ENCODE data around the gene ARL17A.
"Not testable (repeated sequence)": the region's sequence is repeated elsewhere in the genome, so short reads cannot be mapped to it uniquely, and the experiment has no call there.

Gene ARL17A

DNA sequence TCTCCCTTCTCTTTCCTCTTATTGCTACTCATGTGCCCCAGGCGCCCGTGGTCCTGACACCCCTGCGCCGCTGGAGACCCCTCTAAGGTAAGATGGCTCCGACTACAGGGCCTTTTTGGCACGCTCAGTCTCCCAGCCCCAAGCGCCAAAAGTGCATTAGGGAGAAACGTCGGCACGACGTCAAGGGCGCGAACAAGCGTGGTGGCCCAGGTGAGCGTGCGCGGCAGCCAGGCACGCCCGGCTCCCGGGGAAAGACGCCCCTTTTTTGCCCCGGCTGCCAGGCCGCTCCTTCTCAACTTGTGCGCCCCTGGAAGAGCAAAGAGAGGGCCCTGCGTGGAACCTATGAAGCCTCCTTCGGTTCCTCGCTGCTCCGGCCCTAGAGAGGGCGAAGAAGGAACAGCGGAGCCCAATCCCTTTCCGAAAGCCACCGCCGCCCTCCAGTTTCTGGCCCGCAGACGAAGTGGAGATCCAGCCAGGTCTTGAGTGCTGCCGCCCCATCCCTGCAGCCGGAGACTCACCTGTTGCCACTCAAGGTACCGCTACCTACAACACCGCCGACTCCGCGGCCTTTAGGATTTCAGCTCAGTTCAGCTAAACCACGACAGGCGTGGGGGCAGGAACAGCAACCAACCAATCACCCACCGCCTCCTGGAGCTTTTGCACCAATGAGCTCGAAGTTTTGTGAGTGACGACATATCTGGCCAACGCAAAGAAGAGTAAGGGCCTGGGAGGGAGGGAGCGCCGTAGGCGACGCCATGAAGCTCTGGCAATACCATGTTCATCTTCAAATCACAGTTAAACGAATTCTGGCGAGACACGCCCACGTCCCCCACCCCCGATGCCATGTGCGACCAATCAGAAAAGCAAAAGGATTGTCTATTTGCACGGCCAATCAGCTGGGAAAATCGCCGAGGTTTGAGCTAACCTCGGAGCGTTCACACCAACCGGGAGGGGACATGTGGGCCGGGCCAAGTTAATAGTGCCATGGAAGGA lies at the start of gene ARL17A:
Gene ARL17A (minus strand): TSS at position 609 of the 993 bp plus-strand sequence. CDS start 3,369 bp downstream, outside the sequence.
- DNase-seq, result not testable (repeated sequence)

- DNase-seq, result not testable (repeated sequence)
Observed at GRCh38 chr17:46628753-46629436, 49.4 kb upstream of the ARL17A start.

DNA sequence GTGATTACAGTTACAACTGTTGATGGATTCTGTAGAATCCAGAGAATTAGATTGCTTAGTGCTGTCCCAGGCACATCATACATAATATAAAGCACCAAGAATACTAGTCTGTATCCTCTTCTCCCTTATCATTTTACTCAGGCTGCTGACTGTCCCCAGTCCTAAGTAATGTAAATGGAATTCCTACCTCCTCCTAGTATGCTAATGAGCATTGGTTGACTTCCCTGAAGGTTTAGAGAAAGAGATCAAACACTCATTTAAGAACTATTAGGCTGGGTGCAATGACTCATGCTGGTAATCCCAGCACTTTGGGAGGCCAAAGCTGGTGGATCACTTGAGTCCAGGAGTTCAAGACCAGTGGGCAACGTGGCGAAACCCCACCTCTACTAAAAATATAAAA lies 48.0 kb upstream of the ARL17A start:
- DNase-seq, result not testable (repeated sequence)

DNA sequence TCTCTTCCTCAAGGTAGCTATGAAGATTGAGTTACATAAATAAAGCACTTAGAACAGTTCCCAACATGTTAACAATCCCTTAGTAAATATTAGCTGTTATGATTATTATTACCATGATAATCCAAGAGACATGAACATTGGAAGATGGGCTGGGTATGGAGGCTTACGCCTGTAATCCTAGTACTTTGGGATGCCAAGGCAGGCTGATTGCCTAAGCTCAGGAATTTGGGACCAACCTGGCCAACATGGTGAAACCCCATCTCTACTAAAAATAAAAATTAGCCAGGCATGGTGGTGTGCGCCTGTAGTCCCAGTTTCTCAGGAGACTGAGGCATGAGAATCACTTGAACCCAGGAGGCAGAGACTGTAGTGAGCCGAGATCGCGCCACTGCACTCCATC lies 45.2 kb upstream of the ARL17A start:
- DNase-seq, result not testable (repeated sequence)

GRCh38 chr17:46623790-46624189 lies 44.3 kb upstream of the ARL17A start:
- not testable (repeated sequence) for DNase-seq

- not testable (repeated sequence) for DNase-seq
Observed at GRCh38 chr17:46618975-46619374, 39.5 kb upstream of the ARL17A start.

DNA sequence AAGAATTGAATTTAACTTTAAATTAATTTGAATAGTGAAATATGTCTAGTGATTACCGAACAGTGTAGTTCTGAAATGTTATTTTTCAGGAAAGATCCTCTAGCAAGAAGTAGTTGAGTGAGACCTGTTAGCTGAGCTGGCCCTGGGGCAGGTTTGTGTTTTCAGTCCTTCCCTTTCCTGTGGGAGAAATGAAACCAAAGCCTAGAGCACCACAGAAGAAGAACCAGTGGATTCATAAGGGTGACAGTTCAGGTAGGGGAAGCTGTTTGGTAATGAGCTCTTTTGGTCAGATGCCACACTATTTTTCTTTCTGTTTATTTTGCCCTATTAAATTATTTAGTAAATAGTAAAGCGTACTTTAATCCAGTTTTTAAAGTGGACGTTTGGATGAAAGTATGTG lies 37.6 kb upstream of the ARL17A start:
- DNase-seq, result not testable (repeated sequence)

DNA sequence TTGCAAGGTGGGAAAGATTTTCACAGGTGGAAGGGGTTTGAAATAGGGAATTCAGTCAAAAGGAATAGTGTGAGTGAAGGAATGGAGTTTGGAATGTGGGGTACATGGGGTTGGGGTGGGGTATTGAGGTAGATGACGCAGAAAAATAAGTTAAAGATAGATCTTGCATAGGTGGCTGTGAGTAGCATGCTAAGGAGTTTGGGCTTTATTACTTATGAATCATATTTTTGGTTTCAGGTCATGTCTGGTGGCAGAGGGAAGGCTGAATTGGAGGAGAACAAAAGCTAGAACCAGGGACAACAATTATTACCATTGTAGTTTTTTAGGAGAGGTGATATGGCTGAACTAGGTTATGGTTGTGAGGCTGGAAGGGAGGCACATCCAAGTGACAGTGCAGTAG lies 34.4 kb upstream of the ARL17A start:
- not testable (repeated sequence) for DNase-seq

DNA sequence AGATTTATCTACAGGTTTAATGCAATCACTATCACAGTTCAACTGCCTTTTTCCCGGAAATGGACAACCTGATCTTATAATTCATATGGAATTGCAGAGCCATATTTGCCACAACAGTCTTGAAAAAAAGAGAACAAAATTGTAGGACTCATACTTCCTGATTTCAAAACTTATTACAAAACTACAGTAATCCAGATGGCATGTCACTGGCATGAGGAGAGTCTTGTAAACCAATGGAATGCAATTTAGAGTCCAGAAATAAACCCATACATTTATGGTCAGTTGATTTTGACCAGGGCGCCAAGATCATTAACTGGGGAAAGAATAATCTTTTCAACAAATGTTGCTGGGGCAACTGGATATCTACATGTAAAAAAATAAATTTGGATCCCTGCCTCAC lies 31.8 kb upstream of the ARL17A start:
- DNase-seq, result not testable (repeated sequence)

DNA sequence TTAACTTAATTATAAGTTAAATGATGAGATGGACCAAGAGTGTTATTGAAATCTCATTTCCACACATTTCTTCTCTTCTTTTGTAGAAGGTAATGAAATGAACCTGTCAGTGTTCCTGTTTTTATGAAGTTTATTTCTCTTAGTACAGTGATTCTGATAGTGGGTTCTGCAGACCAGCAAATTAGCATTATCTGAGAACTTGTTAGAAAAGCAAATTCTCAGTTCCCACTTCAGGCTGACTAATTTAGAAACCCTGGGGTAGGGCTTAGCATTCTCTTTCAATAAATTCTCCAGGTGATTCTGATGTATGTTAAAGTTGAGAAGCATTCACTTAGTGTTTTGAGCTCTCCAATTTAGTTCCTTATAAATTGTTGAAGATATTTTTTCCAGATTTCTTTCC lies 23.6 kb upstream of the ARL17A start:
- not testable (repeated sequence) for DNase-seq

- DNase-seq, result not testable (repeated sequence)
Observed at GRCh38 chr17:46600767-46601166, 21.3 kb upstream of the ARL17A start.

DNA sequence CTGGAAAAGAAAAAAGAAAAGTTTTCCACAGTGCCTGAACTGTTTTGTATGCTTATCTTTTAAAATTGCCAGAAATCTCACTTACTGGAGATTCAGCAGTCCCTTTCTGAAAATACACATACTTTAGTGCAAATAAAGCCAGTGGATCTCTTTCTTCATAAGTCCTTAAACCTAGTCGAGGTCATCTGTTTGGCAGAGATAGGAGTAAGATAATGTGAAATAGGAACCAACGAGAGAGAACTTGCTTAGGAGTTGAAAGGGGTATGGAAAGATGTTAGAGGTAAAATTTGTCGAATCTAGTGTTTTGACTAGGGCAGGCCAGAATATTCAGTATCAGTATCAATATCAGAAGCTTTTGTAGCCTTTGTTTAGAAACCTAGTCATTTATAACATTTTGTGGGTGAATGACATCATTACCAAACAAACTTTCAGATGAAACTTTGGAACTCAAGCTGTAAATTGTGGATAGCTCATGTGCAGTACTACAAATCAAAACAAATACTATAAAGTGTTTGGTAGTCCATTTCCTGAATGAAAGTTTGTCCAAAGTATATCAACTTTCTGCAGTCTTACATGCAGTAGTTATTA lies 18.9 kb upstream of the ARL17A start:
- DNase-seq, result not testable (repeated sequence)

- DNase-seq, result not testable (repeated sequence)
Observed at GRCh38 chr17:46591332-46591731, 11.8 kb upstream of the ARL17A start.

GRCh38 chr17:46590157-46591146 lies 11.0 kb upstream of the ARL17A start, which contains the start of gene NSF:
Gene NSF (plus strand): TSS chr17:46590669. CDS start chr17:46590776, 107 bp downstream.
- not testable (repeated sequence) for DNase-seq

GRCh38 chr17:46585444-46585843 lies 6.0 kb upstream of the ARL17A start:
- not testable (repeated sequence) for DNase-seq

- DNase-seq, result not testable (repeated sequence)
Observed at GRCh38 chr17:46580082-46580481, 591 bp upstream of the ARL17A start.

- not testable (repeated sequence) for DNase-seq
Observed at GRCh38 chr17:46571796-46572195, 7.7 kb downstream of the ARL17A start.

DNA sequence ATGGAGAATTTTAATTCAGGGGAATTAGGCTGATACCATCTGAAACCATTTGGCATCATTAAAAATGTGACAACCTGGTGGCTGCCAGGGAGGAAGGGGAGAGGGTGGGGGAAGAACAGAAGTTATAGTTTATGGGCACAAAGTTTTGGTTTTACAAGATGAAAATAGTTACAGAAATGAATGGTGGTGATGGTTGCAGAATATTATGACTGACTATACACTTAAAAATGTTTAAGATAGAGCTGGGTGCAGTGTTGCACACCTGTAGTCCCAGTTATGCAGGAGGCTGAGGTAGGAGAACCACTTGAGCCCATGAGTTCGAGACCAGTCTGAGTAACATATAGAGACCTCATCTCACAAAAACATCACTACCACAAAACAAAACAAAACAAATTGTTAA lies 12.5 kb downstream of the ARL17A start:
- DNase-seq, result not testable (repeated sequence)

DNA sequence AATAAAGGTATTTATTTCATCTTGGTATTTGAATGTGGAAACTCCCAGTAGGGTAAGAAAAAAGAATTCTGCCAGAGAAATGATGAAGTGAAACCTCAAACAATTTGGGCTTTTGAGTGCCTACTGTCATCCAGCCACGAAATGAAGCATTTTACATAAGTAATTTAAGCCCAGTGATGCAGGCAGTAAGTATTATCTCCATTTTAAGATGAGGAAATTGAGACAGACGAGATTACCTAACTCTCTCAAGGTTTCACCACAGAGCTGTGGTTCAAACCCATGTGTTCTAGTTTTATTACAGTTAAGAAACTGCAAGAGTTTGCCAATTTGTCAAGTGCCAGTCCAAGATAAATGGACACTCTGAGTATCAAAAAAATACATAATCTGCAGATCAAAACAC lies 13.2 kb downstream of the ARL17A start:
- not testable (repeated sequence) for DNase-seq

DNA sequence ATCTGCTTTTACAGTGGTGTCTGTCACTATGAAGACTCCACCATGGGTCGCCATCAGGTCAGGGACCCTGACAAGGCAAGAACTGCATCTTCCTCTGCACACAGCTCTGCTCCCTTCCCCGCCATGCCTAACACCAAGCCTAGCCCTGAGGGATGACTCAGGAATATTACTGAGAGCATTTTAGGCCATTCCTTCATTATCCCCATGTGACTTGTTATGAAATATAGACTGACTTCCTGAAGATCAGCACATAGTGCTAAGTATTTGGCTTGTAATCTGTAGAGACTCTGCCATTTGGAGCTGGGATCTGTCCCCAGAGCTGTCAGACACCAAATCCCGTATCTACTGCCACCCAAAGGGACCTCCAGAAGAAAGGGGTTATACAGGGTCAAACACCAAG lies 19.4 kb downstream of the ARL17A start:
- not testable (repeated sequence) for DNase-seq

- not testable (repeated sequence) for DNase-seq
Observed at GRCh38 chr17:46559155-46559554, 20.3 kb downstream of the ARL17A start.

DNA sequence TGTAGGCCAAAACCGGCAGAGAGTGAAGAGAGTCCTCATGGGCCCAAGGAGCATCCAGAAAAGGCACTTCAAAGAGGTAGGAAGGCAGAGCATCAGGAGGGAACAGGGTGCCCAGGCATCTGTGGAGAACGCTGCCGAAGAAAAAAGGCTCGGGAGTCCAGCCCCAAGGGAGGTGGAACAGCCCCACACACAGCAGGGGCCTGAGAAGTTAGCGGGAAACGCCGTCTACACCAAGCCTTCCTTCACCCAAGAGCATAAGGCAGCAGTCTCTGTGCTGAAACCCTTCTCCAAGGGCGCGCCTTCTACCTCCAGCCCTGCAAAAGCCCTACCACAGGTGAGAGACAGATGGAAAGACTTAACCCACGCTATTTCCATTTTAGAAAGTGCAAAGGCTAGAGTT lies 30.9 kb downstream of the ARL17A start:
- DNase-seq, result not testable (repeated sequence)
